T-helper 17 cell (primary cell): ENCODE results near the gene EFCAB13. TPM values are rescaled to one million over a fixed set of nuclear protein-coding genes. Genes with fewer than 3 reads are reported as not detected.
A peak's percentile ranks its signal among the peaks of the same experiment; 100 is the strongest.

Source experiments
- ATAC-seq: fragments of 150-1000 bp; cut with Tn5 transposase; 2 replicates; pipeline ENCODE4 v1.10.0; 2021; ENCODE audit warnings: mild to moderate bottlenecking, moderate library complexity
- DNase-seq, 3 donors: peaks; one replicate each; pipeline versions ENCODE4 v3.0.0 to v3.0.0-alpha.2; 2020 to 2021
- H3K9me3 ChIP-seq: one replicate; pipeline ENCODE4 v1.7.0; 2013; ENCODE audit warnings: low read length, mild to moderate bottlenecking; ENCODE audit not compliant: control insufficient read depth, poor library complexity, severe bottlenecking
- H3K27ac Mint-ChIP-seq: one replicate; pipeline ENCODE4 v1.8.0; 2022; ENCODE audit warnings: mild to moderate bottlenecking, moderate library complexity, mixed read lengths
- H3K27me3 Mint-ChIP-seq: one replicate; pipeline ENCODE4 v1.8.0; 2022; ENCODE audit warnings: mixed read lengths
- H3K36me3 Mint-ChIP-seq: one replicate; pipeline ENCODE4 v1.8.0; 2022; ENCODE audit warnings: low read depth, mixed read lengths
- H3K4me1 Mint-ChIP-seq: one replicate; pipeline ENCODE4 v1.8.0; 2022; ENCODE audit warnings: mild to moderate bottlenecking, mixed read lengths
- H3K4me3 Mint-ChIP-seq: one replicate; pipeline ENCODE4 v1.8.0; 2022; ENCODE audit warnings: mild to moderate bottlenecking, moderate library complexity, mixed read lengths
- total RNA-seq, 4 donors: library from RNA in 2 of 4; stranded (reverse) in 2 of 4; gene quantifications; one replicate each; pipeline ENCODE4 v1.2.3 and lab custom pipeline; 2022 to 2026

Gene EFCAB13
- total RNA-seq, 2 donors from 2014 or later: 6.8 to 9.2 TPM

- DNase-seq (no peak), ATAC-seq (peak; percentile 36)
- H3K27me3 Mint-ChIP-seq: peaks cover 26% of the 10 kb centered on the region
- H3K9me3 ChIP-seq: no peaks in the 10 kb centered on the region
- H3K4me1 Mint-ChIP-seq: peaks cover 3% of the 10 kb centered on the region
- H3K27ac Mint-ChIP-seq: no peak overlapping the region
- H3K4me3 Mint-ChIP-seq: no peak overlapping the region
- peaks cover 2% of the 10 kb centered on the region for H3K36me3 Mint-ChIP-seq
Observed at GRCh38 chr17:47286198-47286914, 37.4 kb upstream of the EFCAB13 start.

GRCh38 chr17:47287068-47287467 lies 36.7 kb upstream of the EFCAB13 start:
- Mint-ChIP-seq H3K27ac (no peak overlapping the region), H3K4me1 (peaks cover 3% of the 10 kb centered on the region), H3K27me3 (peaks cover 26% of the 10 kb centered on the region), H3K36me3 (peaks cover 2% of the 10 kb centered on the region), H3K4me3 (no peak overlapping the region)
- no peaks in the 10 kb centered on the region for H3K9me3 ChIP-seq
- no peak for DNase-seq
- no peak for ATAC-seq

GRCh38 chr17:47287639-47288038 lies 36.1 kb upstream of the EFCAB13 start:
- Mint-ChIP-seq H3K4me1 (peaks cover 3% of the 10 kb centered on the region), H3K27me3 (peaks cover 26% of the 10 kb centered on the region), H3K4me3 (no peak overlapping the region), H3K27ac (no peak overlapping the region), H3K36me3 (peaks cover 2% of the 10 kb centered on the region)
- H3K9me3 ChIP-seq: no peaks in the 10 kb centered on the region
- ATAC-seq (no peak), DNase-seq (no peak)

- Mint-ChIP-seq H3K4me3 (no peak overlapping the region), H3K36me3 (peaks cover 2% of the 10 kb centered on the region), H3K4me1 (peaks cover 3% of the 10 kb centered on the region), H3K27ac (no peak overlapping the region), H3K27me3 (peaks cover 21% of the 10 kb centered on the region)
- no peaks in the 10 kb centered on the region for H3K9me3 ChIP-seq
- ATAC-seq: no peak
- DNase-seq: no peak
Observed at GRCh38 chr17:47288531-47289116, 35.1 kb upstream of the EFCAB13 start.

GRCh38 chr17:47289302-47289701 lies 34.5 kb upstream of the EFCAB13 start:
- Mint-ChIP-seq H3K27ac (no peak overlapping the region), H3K36me3 (peaks cover 2% of the 10 kb centered on the region), H3K4me3 (no peak overlapping the region), H3K4me1 (peaks cover 3% of the 10 kb centered on the region), H3K27me3 (peaks cover 26% of the 10 kb centered on the region)
- ATAC-seq (no peak), DNase-seq (no peak)
- no peaks in the 10 kb centered on the region for H3K9me3 ChIP-seq

GRCh38 chr17:47290870-47291241 lies 32.9 kb upstream of the EFCAB13 start:
- H3K36me3 Mint-ChIP-seq: no peaks in the 10 kb centered on the region
- DNase-seq (no peak), ATAC-seq (no peak)
- peaks cover 32% of the 10 kb centered on the region for H3K27me3 Mint-ChIP-seq
- H3K27ac Mint-ChIP-seq: no peak overlapping the region
- H3K4me3 Mint-ChIP-seq: no peak overlapping the region
- H3K4me1 Mint-ChIP-seq: peaks cover 3% of the 10 kb centered on the region
- no peaks in the 10 kb centered on the region for H3K9me3 ChIP-seq

- Mint-ChIP-seq H3K4me3 (no peak overlapping the region), H3K36me3 (no peaks in the 10 kb centered on the region), H3K4me1 (no peaks in the 10 kb centered on the region), H3K27ac (no peak overlapping the region), H3K27me3 (peaks cover 27% of the 10 kb centered on the region)
- no peaks in the 10 kb centered on the region for H3K9me3 ChIP-seq
- ATAC-seq (no peak), DNase-seq (no peak)
Observed at GRCh38 chr17:47291242-47291873, 32.4 kb upstream of the EFCAB13 start.

- no peak for DNase-seq
- ATAC-seq: no peak
- H3K36me3 Mint-ChIP-seq: no peaks in the 10 kb centered on the region
- H3K4me3 Mint-ChIP-seq: no peak overlapping the region
- no peak overlapping the region for H3K27ac Mint-ChIP-seq
- H3K9me3 ChIP-seq: no peaks in the 10 kb centered on the region
- H3K4me1 Mint-ChIP-seq: no peaks in the 10 kb centered on the region
- H3K27me3 Mint-ChIP-seq: peaks cover 25% of the 10 kb centered on the region
Observed at GRCh38 chr17:47292206-47292605, 31.5 kb upstream of the EFCAB13 start.

GRCh38 chr17:47295037-47295873 lies 28.5 kb upstream of the EFCAB13 start:
- no peaks in the 10 kb centered on the region for H3K9me3 ChIP-seq
- Mint-ChIP-seq H3K4me1 (no peaks in the 10 kb centered on the region), H3K4me3 (no peak overlapping the region), H3K27me3 (peaks cover 21% of the 10 kb centered on the region), H3K36me3 (no peaks in the 10 kb centered on the region), H3K27ac (no peak overlapping the region)
- DNase-seq: no peak
- no peak for ATAC-seq

GRCh38 chr17:47295874-47296255 lies 27.9 kb upstream of the EFCAB13 start:
- Mint-ChIP-seq H3K4me3 (no peak overlapping the region), H3K36me3 (no peaks in the 10 kb centered on the region), H3K4me1 (no peaks in the 10 kb centered on the region), H3K27ac (no peak overlapping the region), H3K27me3 (peaks cover 18% of the 10 kb centered on the region)
- H3K9me3 ChIP-seq: no peaks in the 10 kb centered on the region
- DNase-seq (no peak), ATAC-seq (no peak)

GRCh38 chr17:47297661-47298400 lies 25.9 kb upstream of the EFCAB13 start:
- Mint-ChIP-seq H3K4me3 (no peak overlapping the region), H3K27me3 (peaks cover 18% of the 10 kb centered on the region), H3K4me1 (no peaks in the 10 kb centered on the region), H3K27ac (no peak overlapping the region), H3K36me3 (no peaks in the 10 kb centered on the region)
- DNase-seq: no peak
- no peak for ATAC-seq
- H3K9me3 ChIP-seq: no peaks in the 10 kb centered on the region

- ATAC-seq: no peak
- DNase-seq: no peak
- H3K9me3 ChIP-seq: no peaks in the 10 kb centered on the region
- H3K27ac Mint-ChIP-seq: no peak overlapping the region
- no peaks in the 10 kb centered on the region for H3K36me3 Mint-ChIP-seq
- H3K4me1 Mint-ChIP-seq: no peaks in the 10 kb centered on the region
- peaks cover 16% of the 10 kb centered on the region for H3K27me3 Mint-ChIP-seq
- no peak overlapping the region for H3K4me3 Mint-ChIP-seq
Observed at GRCh38 chr17:47298712-47299111, 25.0 kb upstream of the EFCAB13 start.
